DND-41 (cell line): ENCODE data around the gene ISYNA1.

Experiments used
- ATAC-seq: fragments of 200-7000 bp; cut with Tn5 transposase; 3 replicates; pipeline ENCODE4 v1.9.1; 2021; ENCODE audit warnings: low read depth; ENCODE audit not compliant: insufficient read depth
- DNase-seq: peaks from one replicate; pipeline ENCODE4 v3.0.0-alpha.2; 2020
- H2AFZ ChIP-seq: 2 replicates; pipeline ENCODE4 v1.6.0; 2012; ENCODE audit warnings: low read depth, low read length
- H3K27ac ChIP-seq: 2 replicates; pipeline ENCODE4 v1.5.1; 2012; ENCODE audit warnings: low read length, inconsistent platforms
- H3K27me3 ChIP-seq: fragments of 200-600 bp; sonication (generic); 2 replicates; pipeline ENCODE4 v1.6.0; 2012; ENCODE audit warnings: low read length, mild to moderate bottlenecking, inconsistent platforms; ENCODE audit not compliant: insufficient read depth, poor library complexity
- H3K36me3 ChIP-seq: 2 replicates; pipeline ENCODE4 v1.5.1; 2012; ENCODE audit warnings: low read length, inconsistent platforms; ENCODE audit not compliant: insufficient read depth
- H3K4me1 ChIP-seq: 2 replicates; pipeline ENCODE4 v1.5.1; 2012; ENCODE audit warnings: mild to moderate bottlenecking, low read length; ENCODE audit not compliant: insufficient read depth
- H3K4me2 ChIP-seq: 2 replicates; pipeline ENCODE4 v1.6.0; 2012; ENCODE audit warnings: mild to moderate bottlenecking, moderate library complexity, low read length, inconsistent platforms; ENCODE audit not compliant: insufficient read depth
- H3K4me3 ChIP-seq, 2 experiments: fragments of 200-600 bp in 1 of 2; shearing (Covaris generic) in 1 of 2; 2 replicates each; pipeline ENCODE4 v1.5.1; 2012 to 2016; ENCODE audit warnings: inconsistent platforms in 2 of 2, low read length in 2 of 2, mild to moderate bottlenecking in 2 of 2, low read depth in 1 of 2, moderate library complexity in 1 of 2
- H3K79me2 ChIP-seq: 2 replicates; pipeline ENCODE4 v1.6.0; 2012; ENCODE audit warnings: low read length, inconsistent platforms; ENCODE audit not compliant: insufficient read depth
- H3K9ac ChIP-seq: 2 replicates; pipeline ENCODE4 v1.6.0; 2012; ENCODE audit warnings: low read depth, mild to moderate bottlenecking, inconsistent platforms, low read length, moderate library complexity
- H3K9me3 ChIP-seq: 2 replicates; pipeline ENCODE4 v1.5.1; 2012; ENCODE audit warnings: low read length, moderate library complexity, mild to moderate bottlenecking, inconsistent platforms; ENCODE audit not compliant: insufficient read depth, severe bottlenecking
- H4K20me1 ChIP-seq: 2 replicates; pipeline ENCODE4 v1.6.0; 2012; ENCODE audit warnings: low read length; ENCODE audit not compliant: insufficient read depth
- CTCF ChIP-seq: IDR thresholded peaks from 2 replicates; pipeline ENCODE4 v1.5.1; 2012; ENCODE audit warnings: borderline replicate concordance, low read length, moderate library complexity, mild to moderate bottlenecking; ENCODE audit not compliant: poor library complexity, severe bottlenecking; ENCODE audit errors: extremely low read depth
- EZH2 ChIP-seq: IDR thresholded peaks from 3 replicates; pipeline ENCODE4 v1.6.1; 2012; ENCODE audit warnings: borderline replicate concordance, low read depth, mild to moderate bottlenecking, moderate library complexity, low read length, inconsistent platforms; ENCODE audit not compliant: severe bottlenecking

ISYNA1 gene

GRCh38 chr19:18476507-18477041 is 38.6 kb upstream of the ISYNA1 start:
- Histone ChIP-seq H3K9me3 (no peaks in the 10 kb centered on the region), H3K27me3 (no peaks in the 10 kb centered on the region), H3K27ac (no peak overlapping the region), H3K9ac (no peak overlapping the region), H2AFZ (no peak overlapping the region), H3K36me3 (0 out of 2 replicates have a peak, but pooled peaks cover 9% of the 10 kb centered on the region), H3K4me1 (no peaks in the 10 kb centered on the region; the same call in 1 of the 2 replicates), H3K79me2 (peaks cover 76% of the 10 kb centered on the region), H3K4me3 (no peak overlapping the region), H3K4me2 (no peak overlapping the region), H4K20me1 (peaks cover 88% of the 10 kb centered on the region)
- DNase-seq = no peak
- ATAC-seq = no peak
- no peak for TF ChIP-seq EZH2
- TF ChIP-seq CTCF = no peak

GRCh38 chr19:18475762-18476331 is 37.9 kb upstream of the ISYNA1 start:
- DNase-seq (no peak), ATAC-seq (no peak)
- Histone ChIP-seq H4K20me1 (peaks cover 81% of the 10 kb centered on the region), H3K27me3 (no peaks in the 10 kb centered on the region), H2AFZ (no peak overlapping the region), H3K27ac (no peak overlapping the region), H3K4me1 (no peaks in the 10 kb centered on the region; the same call in 1 of the 2 replicates), H3K79me2 (peaks cover 69% of the 10 kb centered on the region), H3K9ac (no peak overlapping the region), H3K4me2 (no peak overlapping the region), H3K4me3 (no peak overlapping the region), H3K36me3 (peaks cover 9% of the 10 kb centered on the region; the same call in 1 of the 2 replicates), H3K9me3 (no peaks in the 10 kb centered on the region)
- TF ChIP-seq EZH2 = no peak
- TF ChIP-seq CTCF = no peak

GRCh38 chr19:18475004-18475453 is 37.1 kb upstream of the ISYNA1 start:
- Histone ChIP-seq H3K36me3 (peaks cover 17% of the 10 kb centered on the region), H3K79me2 (peaks cover 64% of the 10 kb centered on the region), H2AFZ (no peak overlapping the region), H3K4me1 (no peaks in the 10 kb centered on the region; the same call in 1 of the 2 replicates), H3K4me3 (no peak overlapping the region), H3K9ac (no peak overlapping the region), H3K27me3 (no peaks in the 10 kb centered on the region), H3K4me2 (no peak overlapping the region), H3K27ac (no peak overlapping the region), H3K9me3 (no peaks in the 10 kb centered on the region), H4K20me1 (peaks cover 77% of the 10 kb centered on the region)
- DNase-seq (no peak), ATAC-seq (no peak)
- TF ChIP-seq EZH2 = no peak
- TF ChIP-seq CTCF = no peak
